Astrocyte (in vitro differentiated cells and primary cell): ENCODE results near the gene AFF3. TPM values are rescaled to one million over a fixed set of nuclear protein-coding genes. Genes with fewer than 3 reads are reported as not detected.

Experiments used
- DNase-seq: peaks from one replicate; pipeline ENCODE4 v3.0.0-alpha.2; 2010; ENCODE audit warnings: low read depth
- FAIRE-seq: peaks from 2 replicates; lab custom pipeline; 2011; peaks lifted over from hg19 to GRCh38; lab: Jason Lieb, UNC
- H2AFZ ChIP-seq: 2 replicates; pipeline ENCODE4 v1.6.0; 2012; ENCODE audit warnings: low read depth, low read length, inconsistent platforms
- H3K27ac ChIP-seq: 2 replicates; pipeline ENCODE4 v1.5.1; 2011; ENCODE audit warnings: low read depth, low read length, inconsistent platforms
- H3K27me3 ChIP-seq: 2 replicates; pipeline ENCODE4 v1.6.0; 2011; ENCODE audit warnings: low read length, inconsistent platforms; ENCODE audit not compliant: insufficient read depth
- H3K36me3 ChIP-seq: 2 replicates; pipeline ENCODE4 v1.5.1; 2011; ENCODE audit warnings: low read length, inconsistent platforms; ENCODE audit not compliant: insufficient read depth
- H3K4me1 ChIP-seq: 2 replicates; pipeline ENCODE4 v1.5.1; 2011; ENCODE audit warnings: low read length, inconsistent platforms; ENCODE audit not compliant: insufficient read depth
- H3K4me2 ChIP-seq: 2 replicates; pipeline ENCODE4 v1.6.0; 2012; ENCODE audit warnings: low read length, inconsistent platforms
- H3K4me3 ChIP-seq: 2 replicates; pipeline ENCODE4 v1.5.1; 2011; ENCODE audit warnings: low read depth, mild to moderate bottlenecking, low read length, inconsistent platforms; ENCODE audit not compliant: insufficient read depth
- H3K79me2 ChIP-seq: 2 replicates; pipeline ENCODE4 v1.6.0; 2012; ENCODE audit warnings: mild to moderate bottlenecking, low read length, inconsistent platforms; ENCODE audit not compliant: insufficient read depth
- H3K9ac ChIP-seq: 2 replicates; pipeline ENCODE4 v1.6.0; 2012; ENCODE audit warnings: mild to moderate bottlenecking, low read length, inconsistent platforms
- H3K9me3 ChIP-seq: 2 replicates; pipeline ENCODE4 v1.5.1; 2012; ENCODE audit warnings: low read depth, mild to moderate bottlenecking, low read length, inconsistent platforms; ENCODE audit not compliant: insufficient read depth
- H4K20me1 ChIP-seq: 2 replicates; pipeline ENCODE4 v1.6.0; 2012; ENCODE audit warnings: low read length, inconsistent platforms; ENCODE audit not compliant: insufficient read depth
- H3K27ac Mint-ChIP-seq: one replicate; pipeline ENCODE4 v1.8.0; 2021; ENCODE audit warnings: mild to moderate bottlenecking, mixed read lengths; ENCODE audit not compliant: unreplicated experiment
- H3K27me3 Mint-ChIP-seq: one replicate; pipeline ENCODE4 v1.8.0; 2021; ENCODE audit warnings: low read depth, mixed read lengths; ENCODE audit not compliant: unreplicated experiment
- H3K36me3 Mint-ChIP-seq: one replicate; pipeline ENCODE4 v1.8.0; 2021; ENCODE audit warnings: low read depth, mixed read lengths; ENCODE audit not compliant: unreplicated experiment
- H3K4me1 Mint-ChIP-seq: one replicate; pipeline ENCODE4 v1.8.0; 2021; ENCODE audit warnings: low read depth, mixed read lengths; ENCODE audit not compliant: unreplicated experiment
- H3K4me3 Mint-ChIP-seq: one replicate; pipeline ENCODE4 v1.8.0; 2021; ENCODE audit warnings: mild to moderate bottlenecking, moderate library complexity, mixed read lengths; ENCODE audit not compliant: unreplicated experiment
- H3K9me3 Mint-ChIP-seq: one replicate; pipeline ENCODE4 v1.8.0; 2021; ENCODE audit warnings: mild to moderate bottlenecking, mixed read lengths; ENCODE audit not compliant: unreplicated experiment
- CTCF ChIP-seq: IDR thresholded peaks from 2 replicates; pipeline ENCODE4 v1.5.1; 2011; ENCODE audit warnings: low read depth, mild to moderate bottlenecking, inconsistent platforms, low read length, moderate library complexity; ENCODE audit not compliant: insufficient read depth
- EZH2 ChIP-seq: IDR thresholded peaks from 2 replicates; pipeline ENCODE4 v1.6.1; 2012; ENCODE audit warnings: mild to moderate bottlenecking, low read length, inconsistent platforms; ENCODE audit not compliant: insufficient read depth
- total RNA-seq: library from RNA; stranded (reverse); gene quantifications from 2 replicates; pipeline ENCODE4 v1.2.1, GENCODE V29; 2021

AFF3 gene
- total RNA-seq, 1 donor from 2014 or later, result 14.7 TPM

GRCh38 chr2:99784946-99785345 lies 357.4 kb downstream of the AFF3 start:
- Histone ChIP-seq H3K27ac (no peak overlapping the region), H3K4me1 (no peaks in the 10 kb centered on the region), H3K4me2 (no peak overlapping the region), H3K9ac (no peak overlapping the region), H3K9me3 (no peaks in the 10 kb centered on the region), H3K79me2 (no peaks in the 10 kb centered on the region), H3K27me3 (no peaks in the 10 kb centered on the region), H2AFZ (no peak overlapping the region), H3K4me3 (no peak overlapping the region), H4K20me1 (no peaks in the 10 kb centered on the region), H3K36me3 (no peaks in the 10 kb centered on the region)
- FAIRE-seq (no peak), DNase-seq (no peak)
- H3K4me1 Mint-ChIP-seq, result peaks cover under 1% of the 10 kb centered on the region
- H3K27ac Mint-ChIP-seq, result no peak overlapping the region
- peaks cover 6% of the 10 kb centered on the region for H3K9me3 Mint-ChIP-seq
- TF ChIP-seq EZH2, result no peak
- TF ChIP-seq CTCF, result no peak
- H3K4me3 Mint-ChIP-seq, result no peak overlapping the region
- no peaks in the 10 kb centered on the region for H3K27me3 Mint-ChIP-seq
- peaks cover 3% of the 10 kb centered on the region for H3K36me3 Mint-ChIP-seq

- Histone ChIP-seq H3K9ac (no peak overlapping the region), H3K4me3 (no peak overlapping the region), H3K4me1 (no peaks in the 10 kb centered on the region), H3K27ac (no peak overlapping the region), H3K79me2 (no peaks in the 10 kb centered on the region), H3K27me3 (no peaks in the 10 kb centered on the region), H3K9me3 (no peaks in the 10 kb centered on the region), H3K4me2 (no peak overlapping the region), H3K36me3 (no peaks in the 10 kb centered on the region), H4K20me1 (no peaks in the 10 kb centered on the region), H2AFZ (no peak overlapping the region)
- no peak overlapping the region for H3K27ac Mint-ChIP-seq
- DNase-seq, result no peak
- no peaks in the 10 kb centered on the region for H3K27me3 Mint-ChIP-seq
- H3K36me3 Mint-ChIP-seq, result peaks cover 3% of the 10 kb centered on the region
- FAIRE-seq, result no peak
- H3K4me3 Mint-ChIP-seq, result no peak overlapping the region
- H3K4me1 Mint-ChIP-seq, result no peaks in the 10 kb centered on the region
- peaks cover 6% of the 10 kb centered on the region for H3K9me3 Mint-ChIP-seq
- TF ChIP-seq CTCF, result no peak
- TF ChIP-seq EZH2, result no peak
Observed at GRCh38 chr2:99784282-99784681, 358.1 kb downstream of the AFF3 start.

- no peaks in the 10 kb centered on the region for H3K36me3 Mint-ChIP-seq
- Histone ChIP-seq H3K27me3 (no peaks in the 10 kb centered on the region), H4K20me1 (no peaks in the 10 kb centered on the region), H2AFZ (no peak overlapping the region), H3K9me3 (no peaks in the 10 kb centered on the region), H3K4me1 (peaks cover 6% of the 10 kb centered on the region), H3K4me3 (no peak overlapping the region), H3K9ac (no peak overlapping the region), H3K36me3 (no peaks in the 10 kb centered on the region), H3K4me2 (no peak overlapping the region), H3K79me2 (no peaks in the 10 kb centered on the region), H3K27ac (no peak overlapping the region)
- FAIRE-seq (no peak), DNase-seq (no peak)
- TF ChIP-seq EZH2 (no peak), CTCF (no peak)
- peaks cover 10% of the 10 kb centered on the region for H3K9me3 Mint-ChIP-seq
- H3K4me1 Mint-ChIP-seq, result peaks cover 14% of the 10 kb centered on the region
- H3K27me3 Mint-ChIP-seq, result no peaks in the 10 kb centered on the region
- H3K27ac Mint-ChIP-seq, result no peak overlapping the region
- no peak overlapping the region for H3K4me3 Mint-ChIP-seq
Observed at GRCh38 chr2:99780276-99780675, 362.1 kb downstream of the AFF3 start.
